Measurements from ENCODE around the gene PTPRN.

DNA sequence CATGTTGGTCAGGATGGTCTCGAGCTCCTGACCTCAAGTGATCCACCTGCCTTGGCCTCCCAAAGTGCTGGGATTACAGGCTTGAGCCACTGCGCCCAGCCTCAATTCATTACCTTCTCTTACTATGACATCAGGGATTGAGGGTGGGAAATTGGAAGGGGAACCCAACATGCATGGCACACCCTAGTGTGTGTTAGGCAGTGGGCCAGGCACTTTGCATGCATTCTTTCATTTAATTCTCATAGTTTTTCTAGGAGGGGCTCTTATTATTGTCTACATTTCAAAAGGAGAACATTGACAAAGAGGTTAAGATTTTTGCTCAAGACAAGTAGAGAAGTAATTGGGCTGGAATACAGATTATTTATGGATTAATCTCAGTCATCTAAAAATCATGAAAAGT is 40.9 kb downstream of the PTPRN start:
- no peak for TF ChIP-seq CTCF (IDR thresholded peaks at IDR 0.05; ENCODE audit: low read depth, low read length, poor library complexity, severe bottlenecking)
- TF ChIP-seq EZH2phosphoT487 (IDR thresholded peaks at IDR 0.05; ENCODE audit: borderline replicate concordance, low read length), result no peak
